GM18519 (cell line): ENCODE data around the gene FLVCR2.

Experiments used
- ATAC-seq: cut with Tn5 transposase; IDR thresholded peaks from one replicate; pipeline ENCODE4 v1.9.1; 2021; ENCODE audit warnings: mild to moderate bottlenecking, moderate library complexity; ENCODE audit not compliant: unreplicated experiment, low FRiP score

The FLVCR2 gene

DNA sequence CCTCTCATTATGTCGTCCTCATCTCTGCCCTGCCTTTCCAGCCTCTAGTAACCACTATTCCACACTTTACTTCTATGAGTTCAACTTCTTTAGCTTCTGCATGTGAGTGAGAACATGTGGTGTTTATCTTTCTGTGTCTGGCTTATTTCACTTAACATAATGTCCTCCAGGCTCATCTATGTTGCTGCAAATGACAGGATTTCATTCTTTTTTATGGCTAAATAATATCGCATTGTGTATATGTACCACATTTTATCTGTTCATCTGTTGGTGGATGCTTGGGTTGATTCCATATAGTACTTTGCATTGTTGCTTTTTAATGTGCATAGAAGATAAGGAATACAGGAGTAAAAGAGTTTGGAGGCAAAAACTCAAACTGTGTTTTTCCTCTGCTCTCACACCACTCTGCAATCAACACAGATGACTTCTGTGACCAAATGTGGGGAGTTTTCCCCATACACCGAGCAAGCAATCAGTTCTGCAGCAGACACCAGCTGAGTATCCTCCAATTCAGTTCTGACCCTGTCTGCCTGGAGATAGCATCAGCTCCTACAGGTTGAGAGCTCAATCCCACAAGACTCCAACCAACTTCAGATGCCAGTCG is 24.6 kb upstream of the FLVCR2 start:
- ATAC-seq, result no peak

- ATAC-seq, result no peak
Observed at GRCh38 chr14:75554482-75554881, 23.9 kb upstream of the FLVCR2 start.

DNA sequence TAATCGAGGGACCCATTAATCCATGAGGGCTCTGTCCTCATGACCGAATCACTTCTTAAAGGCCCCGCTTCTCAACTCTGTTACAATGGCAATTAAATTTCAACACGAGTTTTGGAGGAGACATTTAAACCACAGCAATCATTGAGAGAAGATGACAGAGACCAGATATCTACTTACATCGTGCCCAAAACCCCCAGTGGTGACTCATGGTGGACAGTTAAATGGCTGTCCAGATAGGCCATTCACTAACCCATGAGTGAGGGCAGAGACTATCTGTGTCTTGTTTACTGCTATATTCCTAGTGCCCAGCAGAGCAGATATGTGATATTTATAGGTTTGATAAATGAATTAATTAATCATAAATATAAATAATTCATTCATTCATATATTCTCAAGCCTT is 20.0 kb upstream of the FLVCR2 start:
- ATAC-seq, result no peak

DNA sequence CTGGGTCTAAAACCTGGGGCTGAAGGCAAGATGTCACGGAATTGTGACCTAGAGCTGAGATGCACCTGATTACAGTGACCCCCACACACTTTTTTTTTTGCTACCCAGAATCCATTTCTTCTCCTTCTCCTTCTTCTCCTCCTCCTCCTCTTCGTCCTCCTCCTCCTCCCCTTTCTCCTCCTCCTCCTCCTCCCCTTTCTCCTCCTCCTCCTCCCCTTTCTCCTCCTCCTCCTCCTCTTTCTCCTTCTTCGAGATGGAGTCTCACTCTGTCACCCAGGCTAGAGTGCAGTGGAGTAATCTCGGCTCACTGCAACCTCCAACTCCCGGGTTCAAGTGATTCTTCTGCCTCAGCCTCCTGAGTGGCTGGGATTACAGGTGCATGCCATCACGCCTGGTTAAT is 19.4 kb upstream of the FLVCR2 start:
- ATAC-seq, result no peak

- no peak for ATAC-seq
Observed at GRCh38 chr14:75559451-75560222, 18.8 kb upstream of the FLVCR2 start.

GRCh38 chr14:75561013-75561432 is 17.4 kb upstream of the FLVCR2 start:
- ATAC-seq, result no peak

DNA sequence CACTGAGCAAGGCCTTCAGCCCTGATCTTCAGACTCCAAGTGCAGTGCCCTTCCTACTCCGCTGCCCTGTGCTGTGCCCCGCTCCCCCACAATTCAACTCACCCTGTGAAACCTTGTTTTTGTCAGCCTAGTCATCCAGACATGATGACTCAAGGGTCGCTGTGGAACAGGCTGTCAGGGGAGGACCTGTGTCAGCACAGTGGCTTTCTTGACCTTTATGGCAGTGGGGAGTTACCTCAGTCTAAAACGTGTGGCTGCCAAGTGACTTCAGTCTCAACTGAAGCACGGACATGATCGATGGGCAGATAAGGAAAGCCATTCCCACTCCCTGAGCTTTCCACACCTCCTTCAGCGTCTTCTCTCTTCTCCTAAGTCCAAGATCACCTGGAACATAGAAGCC is 16.3 kb upstream of the FLVCR2 start:
- ATAC-seq, result no peak

DNA sequence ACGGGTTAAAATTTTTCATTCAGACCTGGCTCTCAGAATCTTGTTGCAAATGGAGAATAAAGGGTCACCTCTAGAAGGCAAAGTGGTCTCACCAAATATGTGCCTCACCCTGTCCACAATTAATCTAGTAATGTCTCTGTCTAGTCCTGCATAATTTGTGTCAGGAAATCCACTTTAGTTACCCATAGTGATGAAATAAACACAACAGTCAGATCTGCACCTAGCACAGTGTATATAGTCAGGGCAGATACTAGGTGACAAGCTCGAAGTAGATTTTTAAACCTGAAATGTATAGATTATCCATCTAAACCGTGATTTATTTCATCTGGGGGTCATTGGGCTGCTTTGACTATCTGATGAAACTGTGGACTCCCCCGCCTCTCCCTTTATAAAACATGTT is 15.9 kb upstream of the FLVCR2 start:
- ATAC-seq, result no peak

GRCh38 chr14:75563931-75564330 is 14.5 kb upstream of the FLVCR2 start:
- ATAC-seq, result no peak

DNA sequence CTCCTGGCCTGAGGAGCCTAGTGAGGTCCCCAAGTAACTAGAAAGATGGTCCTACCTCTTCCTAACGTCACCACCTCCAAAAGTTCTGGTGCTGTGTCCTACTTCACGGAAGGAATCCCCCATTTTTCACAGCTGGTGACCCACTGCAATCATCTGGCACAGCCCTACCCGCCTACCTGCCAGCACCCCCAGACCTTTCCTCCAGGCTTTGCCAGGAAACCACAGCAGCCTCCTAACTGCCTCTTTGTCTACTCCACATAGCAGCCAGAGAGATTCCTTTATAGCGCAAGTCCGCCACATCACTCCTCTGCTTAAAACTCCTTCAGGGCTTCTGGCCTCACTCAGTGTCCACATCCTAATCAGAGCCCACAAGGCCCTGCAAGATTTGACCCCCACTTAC is 13.4 kb upstream of the FLVCR2 start:
- ATAC-seq, result no peak

DNA sequence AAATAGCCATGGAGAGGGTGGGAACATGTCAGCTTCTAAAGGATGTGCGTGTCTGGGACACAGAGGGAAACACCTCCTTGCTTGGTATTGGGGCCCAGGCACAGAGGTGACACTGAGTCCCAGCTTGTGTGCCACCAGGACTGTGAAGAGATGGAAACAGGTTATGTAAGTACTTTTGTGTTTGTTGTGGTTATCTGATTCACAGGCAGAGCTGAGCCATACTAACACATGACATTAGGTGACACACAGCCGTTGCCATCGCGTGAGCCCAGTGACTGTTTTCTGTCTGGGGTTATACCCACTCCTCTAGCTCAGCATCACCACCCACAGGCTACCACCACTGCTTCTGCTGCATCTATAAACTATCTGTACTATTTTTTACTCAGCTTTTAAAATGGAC is 12.1 kb upstream of the FLVCR2 start:
- ATAC-seq, result no peak

DNA sequence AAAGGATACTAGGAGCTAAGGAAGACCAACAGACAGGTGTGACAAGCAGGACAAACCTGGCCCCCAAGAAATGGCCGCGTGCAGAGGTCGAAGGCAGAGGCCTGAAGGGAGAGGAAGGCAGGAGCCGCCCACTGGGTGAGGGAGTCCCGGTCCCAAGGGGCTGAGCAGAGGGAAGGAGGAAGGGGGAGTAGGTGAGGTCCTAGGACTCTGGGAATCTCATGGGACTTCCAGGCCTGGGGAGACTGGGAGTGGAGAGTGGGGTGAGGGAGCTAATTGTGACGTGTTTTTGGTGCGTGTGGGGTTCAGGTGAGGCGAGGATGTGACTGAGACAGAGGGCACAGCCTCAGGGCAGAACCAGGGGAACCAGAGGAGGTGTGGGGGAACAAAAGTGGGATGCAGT is 11.7 kb upstream of the FLVCR2 start:
- ATAC-seq, result no peak

DNA sequence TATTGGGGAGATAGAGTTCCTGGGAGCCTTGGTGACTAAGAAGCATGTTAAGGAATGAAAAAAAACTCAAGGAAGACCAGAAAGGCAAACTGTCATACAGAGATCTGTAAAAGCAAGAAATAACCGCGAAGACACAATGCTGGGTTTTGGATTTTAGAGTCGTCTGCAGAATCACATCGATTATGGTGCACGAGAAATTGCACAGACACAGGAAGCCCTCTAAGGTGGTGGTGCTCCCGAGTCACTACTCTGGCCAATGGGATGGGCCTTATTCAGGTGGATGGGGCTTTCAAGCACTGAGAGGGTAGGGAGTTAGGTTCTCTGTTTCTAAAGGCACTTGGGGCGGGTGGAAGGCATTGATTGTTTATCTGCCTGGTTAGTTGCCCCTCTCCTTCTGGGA is 10.3 kb upstream of the FLVCR2 start:
- no peak for ATAC-seq

DNA sequence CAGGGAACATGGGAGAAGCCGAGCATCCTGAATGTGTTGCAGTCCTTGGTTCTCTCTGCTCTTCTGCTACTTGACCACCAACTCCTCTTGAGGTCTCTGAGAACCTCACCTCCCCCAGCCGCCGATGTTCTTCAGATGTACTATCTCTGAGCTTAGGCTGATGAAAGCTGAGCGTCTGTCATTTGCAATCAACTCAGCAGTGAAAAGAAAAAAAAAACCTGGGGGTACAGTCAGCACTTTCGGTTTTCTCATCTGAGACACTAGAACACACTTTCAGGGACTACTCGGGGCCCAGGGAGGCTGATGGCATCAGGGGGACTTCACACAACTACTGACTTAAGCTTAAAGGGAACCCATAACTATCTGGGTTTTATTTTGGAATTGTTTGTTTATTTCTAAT is 9.6 kb upstream of the FLVCR2 start:
- no peak for ATAC-seq

GRCh38 chr14:75570797-75571196 is 7.6 kb upstream of the FLVCR2 start:
- ATAC-seq, result no peak

DNA sequence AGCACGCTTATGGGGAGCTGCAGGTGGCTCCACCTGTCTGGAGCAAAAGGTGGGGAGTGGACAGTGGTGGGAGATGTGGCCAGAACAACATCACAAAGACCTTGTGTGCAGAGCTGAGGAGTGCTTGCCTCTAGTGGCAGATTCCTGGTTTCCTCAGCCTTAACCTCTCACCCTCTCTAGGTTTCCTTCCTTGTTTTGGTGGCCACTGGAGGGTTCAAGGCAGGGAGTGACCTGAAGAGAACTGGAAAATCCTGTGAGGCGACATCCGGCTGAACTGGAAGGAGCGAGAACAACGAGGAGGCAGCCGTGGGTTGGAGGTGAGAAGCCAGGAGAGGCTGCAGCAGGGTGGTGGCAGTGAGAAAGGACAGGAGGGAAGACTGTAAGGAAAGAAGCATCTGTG is 6.3 kb upstream of the FLVCR2 start:
- ATAC-seq, result no peak

- ATAC-seq, result no peak
Observed at GRCh38 chr14:75577090-75577489, 1.3 kb upstream of the FLVCR2 start.

- ATAC-seq, result peak; percentile 58
Observed at GRCh38 chr14:75577729-75578101, 705 bp upstream of the FLVCR2 start.

DNA sequence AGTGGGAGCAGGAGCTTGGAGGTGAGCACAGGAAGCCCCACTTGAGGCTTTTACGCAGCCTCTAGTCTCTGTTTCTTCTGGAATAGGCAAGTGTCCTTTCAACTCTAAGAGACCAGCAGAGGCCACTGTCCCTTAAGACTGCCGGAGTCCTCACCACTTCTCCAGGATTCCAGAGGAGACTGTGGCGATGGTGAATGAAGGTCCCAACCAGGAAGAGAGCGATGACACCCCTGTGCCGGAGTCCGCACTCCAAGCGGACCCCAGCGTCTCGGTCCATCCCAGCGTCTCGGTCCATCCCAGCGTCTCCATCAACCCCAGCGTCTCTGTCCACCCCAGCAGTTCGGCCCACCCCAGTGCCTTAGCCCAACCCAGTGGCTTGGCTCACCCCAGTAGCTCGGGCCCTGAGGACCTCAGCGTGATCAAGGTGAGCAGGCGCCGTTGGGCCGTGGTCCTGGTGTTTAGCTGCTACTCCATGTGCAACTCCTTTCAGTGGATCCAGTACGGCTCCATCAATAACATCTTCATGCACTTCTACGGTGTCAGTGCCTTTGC is 442 bp downstream of the FLVCR2 start:
- no peak for ATAC-seq

DNA sequence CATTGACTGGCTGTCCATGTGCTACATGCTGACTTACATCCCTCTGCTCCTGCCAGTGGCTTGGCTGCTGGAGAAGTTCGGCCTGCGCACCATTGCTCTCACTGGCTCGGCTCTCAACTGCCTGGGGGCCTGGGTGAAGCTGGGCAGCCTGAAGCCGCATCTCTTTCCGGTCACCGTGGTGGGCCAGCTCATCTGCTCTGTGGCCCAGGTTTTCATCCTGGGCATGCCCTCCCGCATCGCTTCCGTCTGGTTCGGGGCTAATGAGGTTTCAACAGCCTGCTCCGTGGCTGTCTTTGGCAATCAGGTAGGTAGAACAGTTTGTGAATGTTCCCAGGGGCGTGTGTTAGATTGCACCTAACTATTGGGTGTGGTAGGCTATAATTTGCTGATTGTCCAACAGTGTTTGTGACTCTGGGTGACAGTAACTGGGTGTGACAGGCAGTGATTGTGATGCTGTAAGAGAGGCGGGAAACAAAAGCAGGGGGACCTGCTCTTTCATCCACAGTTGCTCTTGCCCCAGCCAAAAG is 981 bp downstream of the FLVCR2 start:
- no peak for ATAC-seq

DNA sequence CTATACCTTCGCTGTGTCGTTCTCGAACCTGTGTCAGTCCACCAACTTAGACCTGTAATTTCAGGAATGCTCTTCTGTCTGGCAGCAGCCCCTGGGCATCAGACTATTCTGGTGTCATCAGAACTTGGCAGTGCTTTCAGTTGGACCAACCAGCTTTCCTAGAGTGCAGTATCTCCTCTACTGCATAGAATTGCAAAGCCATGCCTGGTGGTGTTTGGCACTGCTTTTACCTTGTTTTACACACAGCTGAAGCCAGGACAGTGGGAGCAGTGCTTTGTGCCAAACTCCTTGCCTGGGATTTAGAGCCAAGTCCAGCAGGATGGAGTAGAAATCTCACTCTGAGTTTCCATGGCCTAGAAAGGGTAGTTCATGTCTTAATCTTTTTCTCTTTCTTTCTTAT is 1.5 kb downstream of the FLVCR2 start:
- ATAC-seq, result no peak

DNA sequence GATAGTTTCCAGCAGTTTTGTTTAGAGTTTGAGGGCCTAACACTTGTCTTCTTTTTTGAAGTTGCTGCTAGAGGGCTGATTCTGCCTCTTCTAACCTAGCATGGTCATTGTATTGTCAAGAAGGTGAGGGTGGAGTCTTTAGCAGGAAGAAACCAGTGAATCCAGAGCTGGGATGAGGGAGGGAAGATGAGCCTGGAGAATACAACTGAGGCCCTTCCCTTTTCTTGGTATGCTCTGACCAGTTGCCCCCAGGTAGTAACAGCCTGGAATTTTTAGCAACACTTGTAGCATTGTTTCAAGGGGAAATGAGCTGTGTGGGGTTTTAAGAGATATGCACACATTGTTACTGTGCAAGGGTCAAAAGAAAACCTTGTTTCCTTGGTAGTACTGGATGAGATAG is 9.0 kb downstream of the FLVCR2 start:
- ATAC-seq, result no peak
